HCT116 (cell line): Measurements from ENCODE around the gene SLC30A10. TPM values are rescaled to one million over a fixed set of nuclear protein-coding genes. Genes with fewer than 3 reads are reported as not detected.

ENCODE experiments used
- ATAC-seq: fragments of 200-7000 bp; cut with Tn5 transposase; 2 replicates; pipeline ENCODE4 v1.9.1; 2020; ENCODE audit warnings: mild to moderate bottlenecking, moderate library complexity
- BruUV-seq: library from RNA; stranded (reverse); fragments of 400-500 nt; replicated peaks from 2 replicates; lab custom pipeline; 2021; lab: Mats Ljungman, UMichigan
- CTCF ChIA-PET: fragments of 300-600 bp; sonication (Branson Sonifier 250); formaldehyde crosslinking; loops from one replicate; lab custom pipeline; 2021; ENCODE audit warnings: antibody characterized with exemption; lab: Charles Lee
- POLR2A ChIA-PET: fragments of 300-600, 350-600 bp; sonication (Branson Sonifier 250); formaldehyde crosslinking; loops from one replicate; lab custom pipeline; 2021; ENCODE audit warnings: antibody characterized with exemption; lab: Charles Lee
- RAD21 ChIA-PET, 2 experiments: fragments of 300-600 bp; sonication (Branson Sonifier 250); formaldehyde crosslinking; loops; one replicate each; lab custom pipeline; 2023; ENCODE audit warnings: low total read pairs in 2 of 2; ENCODE audit not compliant: uncharacterized antibody in 2 of 2, unreplicated experiment in 2 of 2, low non-redundant PET in 1 of 2; lab: Charles Lee
- DNase-seq: peaks from one replicate; pipeline ENCODE4 v3.0.0-alpha.2; 2010; ENCODE audit warnings: low read depth, low spot score
- H2AFZ ChIP-seq: fragments of 200-600 bp; shearing (Covaris generic), sonication (generic); 2 replicates; pipeline ENCODE4 v1.6.1; 2017; ENCODE audit warnings: low read depth, mixed run types, mixed read lengths, antibody characterized with exemption, low read length; ENCODE audit not compliant: poor library complexity, severe bottlenecking
- H3K27ac ChIP-seq: 2 replicates; pipeline ENCODE4 v1.5.1; 2012; ENCODE audit warnings: low read depth, low read length
- H3K27me3 ChIP-seq: fragments of 200-600 bp; sonication (generic); 2 replicates; pipeline ENCODE4 v1.6.1; 2016; ENCODE audit warnings: mixed run types, low read length, mixed read lengths; ENCODE audit not compliant: insufficient read depth
- H3K36me3 ChIP-seq, 2 experiments: fragments of 200-500 bp in 1 of 2; fragments of 200-600 bp in 1 of 2; sonication (Bioruptor generic) in 1 of 2; sonication (generic) in 1 of 2; 2 replicates each; pipeline versions ENCODE4 v1.5.1 to v1.6.1; 2014 to 2016; ENCODE audit warnings: low read length in 2 of 2, inconsistent platforms in 1 of 2, mixed read lengths in 1 of 2, mixed run types in 1 of 2; ENCODE audit not compliant: insufficient read depth in 2 of 2, control insufficient read depth in 1 of 2
- H3K4me1 ChIP-seq, 2 experiments: fragments of 200-600 bp in 1 of 2; sonication (generic) in 1 of 2; 2 replicates each; pipeline versions ENCODE4 v1.5.1 to v1.6.1; 2012 to 2017; ENCODE audit warnings: low read length in 2 of 2, inconsistent platforms in 1 of 2, mild to moderate bottlenecking in 1 of 2, mixed read lengths in 1 of 2, mixed run types in 1 of 2, moderate library complexity in 1 of 2; ENCODE audit not compliant: insufficient read depth in 2 of 2, control insufficient read depth in 1 of 2
- H3K4me2 ChIP-seq: fragments of 200-600 bp; sonication (generic); 2 replicates; pipeline ENCODE4 v1.6.1; 2017; ENCODE audit warnings: mixed run types, low read length, mixed read lengths
- H3K4me3 ChIP-seq, 2 experiments: fragments of 200-600 bp in 1 of 2; sonication (generic) in 1 of 2; replicated peaks in 1 of 2; 2 replicates each; pipeline ENCODE4 v1.5.1; 2011 to 2016; ENCODE audit warnings: low read length in 2 of 2, control low read depth in 1 of 2, low read depth in 1 of 2, mild to moderate bottlenecking in 1 of 2, mixed read lengths in 1 of 2, mixed run types in 1 of 2
- H3K79me2 ChIP-seq: fragments of 200-600 bp; sonication (generic); 2 replicates; pipeline ENCODE4 v1.6.1; 2017; ENCODE audit warnings: mild to moderate bottlenecking, mixed run types, low read length, moderate library complexity, mixed read lengths; ENCODE audit not compliant: insufficient read depth
- H3K9ac ChIP-seq: fragments of 200-600 bp; sonication (generic); 2 replicates; pipeline ENCODE4 v1.6.1; 2016; ENCODE audit warnings: low read length, mixed read lengths
- H3K9me2 ChIP-seq: fragments of 200-600 bp; sonication (generic), shearing (Covaris generic); 2 replicates; pipeline ENCODE4 v1.6.1; 2017; ENCODE audit warnings: mixed run types, mild to moderate bottlenecking, moderate library complexity; ENCODE audit not compliant: insufficient read depth
- H3K9me3 ChIP-seq, 2 experiments: fragments of 200-500 bp in 1 of 2; fragments of 200-600 bp in 1 of 2; sonication (Bioruptor generic) in 1 of 2; sonication (generic) in 1 of 2; 2 replicates each; pipeline ENCODE4 v1.6.1; 2014 to 2017; ENCODE audit warnings: low read length in 2 of 2, mixed read lengths in 2 of 2, inconsistent platforms in 1 of 2, low read depth in 1 of 2, mild to moderate bottlenecking in 1 of 2, mixed run types in 1 of 2, moderate library complexity in 1 of 2; ENCODE audit not compliant: control insufficient read depth in 1 of 2, insufficient read depth in 1 of 2
- H4K20me1 ChIP-seq: fragments of 200-600 bp; sonication (generic), shearing (Covaris generic); 2 replicates; pipeline ENCODE4 v1.6.1; 2017; ENCODE audit warnings: mixed run types, mild to moderate bottlenecking, moderate library complexity; ENCODE audit not compliant: insufficient read depth
- EGR1 ChIP-seq: IDR thresholded peaks from 2 replicates; pipeline ENCODE4 v1.6.1; 2012; ENCODE audit warnings: low read depth
- JUND ChIP-seq: IDR thresholded peaks from 2 replicates; pipeline ENCODE4 v1.6.1; 2012
- MAX ChIP-seq: IDR thresholded peaks from 2 replicates; pipeline ENCODE4 v1.6.1; 2012
- RAD21 ChIP-seq: IDR thresholded peaks from 2 replicates; pipeline ENCODE4 v1.6.1; 2012; ENCODE audit warnings: low read depth, mild to moderate bottlenecking
- SP1 ChIP-seq: IDR thresholded peaks from 2 replicates; pipeline ENCODE4 v1.6.1; 2012; ENCODE audit warnings: low read depth
- TCF7L2 ChIP-seq: IDR thresholded peaks from 2 replicates; pipeline ENCODE4 v1.7.0; 2011; ENCODE audit warnings: borderline replicate concordance, inconsistent platforms; ENCODE audit not compliant: insufficient read depth, insufficient read length; ENCODE audit errors: extremely low read depth
- intact Hi-C: fragments of 100-400 bp; cut with micrococcal nuclease; formaldehyde crosslinking; loops from 2 replicates; pipeline ENCODE4 v1.10.0; 2022
- total RNA-seq: library from RNA; stranded (reverse); gene quantifications from one replicate; pipeline ENCODE4 v1.2.1, GENCODE V29; 2021; ENCODE audit not compliant: unreplicated experiment

The SLC30A10 gene
- total RNA-seq, 1 experiment from 2014 or later, result 0.15 TPM

GRCh38 chr1:219965285-219966070, 37.1 kb upstream of the SLC30A10 start:
- CTCF ChIA-PET, result no interaction called here
- Histone ChIP-seq H3K4me1 (no peaks in the 10 kb centered on the region), H2AFZ (no peak overlapping the region), H4K20me1 (no peaks in the 10 kb centered on the region), H3K9ac (no peak overlapping the region), H3K27me3 (no peaks in the 10 kb centered on the region), H3K79me2 (no peaks in the 10 kb centered on the region), H3K4me3 (no peak overlapping the region), H3K4me2 (no peak overlapping the region), H3K36me3 (peaks cover 3 to 4% of the 10 kb centered on the region in 2 experiments; a peak in 2 of 4 replicates), H3K27ac (no peak overlapping the region)
- DNase-seq, result no peak
- BruUV-seq, result no TSS peak
- intact Hi-C loops, result no loop called here
- POLR2A ChIA-PET, result no interaction called here
- RAD21 ChIA-PET, result no interaction called here
- no peak for TF ChIP-seq SP1
- TF ChIP-seq TCF7L2, result no peak
- TF ChIP-seq MAX, result no peak
- TF ChIP-seq RAD21, result no peak
- TF ChIP-seq, all 23 proteins: peak for 0
- H3K9me2 ChIP-seq, result no peaks in the 10 kb centered on the region
- no peaks in the 10 kb centered on the region for H3K9me3 ChIP-seq
- no peak for ATAC-seq

GRCh38 chr1:219963432-219963831, 35.1 kb upstream of the SLC30A10 start:
- Histone ChIP-seq H3K79me2 (no peaks in the 10 kb centered on the region), H3K36me3 (peaks cover 0 to under 1% of the 10 kb centered on the region in 2 experiments; a peak in 1 of 4 replicates), H3K27me3 (no peaks in the 10 kb centered on the region), H3K4me3 (no peak overlapping the region), H3K4me2 (no peak overlapping the region), H3K4me1 (no peaks in the 10 kb centered on the region), H4K20me1 (no peaks in the 10 kb centered on the region), H2AFZ (no peak overlapping the region), H3K27ac (no peak overlapping the region), H3K9me2 (no peaks in the 10 kb centered on the region), H3K9me3 (no peaks in the 10 kb centered on the region), H3K9ac (no peak overlapping the region)
- ChIA-PET CTCF (no interaction called here), POLR2A (no interaction called here), RAD21 (no interaction called here)
- DNase-seq (no peak), ATAC-seq (no peak)
- TF ChIP-seq EGR1 (no peak), MAX (no peak), JUND (no peak)
- no TSS peak for BruUV-seq
- intact Hi-C loops, result no loop called here
